IPS-18c (cell line): Measurements from ENCODE around the gene FARS2.

Experiments used
- H3K4me3 ChIP-seq: 2 replicates; pipeline ENCODE4 v1.7.0; 2013; ENCODE audit warnings: low read depth, mild to moderate bottlenecking, low read length, moderate library complexity; ENCODE audit not compliant: insufficient read depth
- H3K9me3 ChIP-seq: one replicate; pipeline ENCODE4 v1.6.1; 2013; ENCODE audit warnings: mild to moderate bottlenecking, low read length, moderate library complexity; ENCODE audit not compliant: control insufficient read depth, insufficient read depth

The FARS2 gene

GRCh38 chr6:5512422-5512821 lies 251.1 kb downstream of the FARS2 start:
- Histone ChIP-seq H3K4me3 (no peak overlapping the region), H3K9me3 (no peaks in the 10 kb centered on the region)

DNA sequence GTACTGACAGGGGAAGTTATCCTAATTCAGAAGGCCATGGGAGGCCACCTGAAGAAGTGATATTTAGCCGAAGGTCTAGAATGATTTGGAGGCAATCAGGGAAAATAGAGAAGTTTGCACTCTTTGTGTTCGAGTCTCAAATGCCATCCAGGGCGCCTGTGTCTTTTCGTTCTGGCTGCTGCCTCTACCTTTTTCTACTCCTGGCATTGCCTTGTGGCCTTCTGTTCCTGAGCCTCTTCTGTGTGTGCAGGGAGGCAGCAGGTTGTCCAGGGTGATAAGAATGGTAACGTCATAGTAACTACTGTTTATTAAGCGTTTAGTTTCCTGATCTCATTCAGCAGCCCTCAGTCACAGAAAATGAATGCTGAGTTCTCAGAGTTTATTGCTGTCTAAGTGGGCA lies 252.1 kb downstream of the FARS2 start:
- Histone ChIP-seq H3K9me3 (no peaks in the 10 kb centered on the region), H3K4me3 (no peak overlapping the region)

DNA sequence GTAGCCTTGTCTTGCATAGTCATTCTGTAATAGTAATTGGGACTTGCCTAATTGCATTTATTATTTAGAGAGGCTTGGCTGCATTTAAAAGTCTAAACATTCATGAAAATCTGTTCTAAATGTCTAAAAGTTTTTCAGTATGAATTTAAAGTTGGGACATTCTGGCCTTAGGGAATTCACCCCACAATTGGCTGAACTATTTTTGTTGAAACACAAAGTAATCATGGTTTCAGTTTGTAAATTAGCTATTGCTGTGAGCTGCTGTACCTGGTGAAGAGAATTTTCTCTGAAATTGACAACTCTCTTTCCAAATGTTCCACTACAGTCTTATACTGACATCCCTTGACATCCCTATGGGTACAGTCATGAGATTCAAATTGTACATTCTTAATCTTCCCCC lies 253.0 kb downstream of the FARS2 start:
- no peak overlapping the region for H3K4me3 ChIP-seq
- no peaks in the 10 kb centered on the region for H3K9me3 ChIP-seq

GRCh38 chr6:5515200-5515599 lies 253.9 kb downstream of the FARS2 start:
- no peak overlapping the region for H3K4me3 ChIP-seq
- H3K9me3 ChIP-seq: no peaks in the 10 kb centered on the region

DNA sequence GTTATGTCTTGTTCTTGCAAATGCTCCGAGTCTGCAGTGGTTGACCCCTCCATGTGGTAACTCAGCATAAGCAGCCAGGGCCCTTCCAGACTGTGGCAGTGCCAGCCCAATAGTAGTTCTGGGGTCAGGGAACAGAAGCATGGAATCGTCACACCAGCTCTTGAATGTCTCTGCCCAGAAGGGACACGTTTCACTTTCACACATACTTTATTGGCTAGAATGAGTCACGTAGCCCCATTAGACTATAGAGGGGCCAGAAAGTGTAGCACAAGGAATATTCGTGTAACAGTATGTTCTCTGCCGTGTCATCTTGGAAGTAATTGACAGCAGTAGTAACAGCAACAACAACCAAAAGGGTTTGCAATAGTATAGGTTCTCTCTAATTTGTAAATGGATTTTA lies 254.7 kb downstream of the FARS2 start:
- Histone ChIP-seq H3K4me3 (no peak overlapping the region), H3K9me3 (no peaks in the 10 kb centered on the region)

GRCh38 chr6:5517796-5518195 lies 256.5 kb downstream of the FARS2 start:
- Histone ChIP-seq H3K9me3 (no peaks in the 10 kb centered on the region), H3K4me3 (no peak overlapping the region)

GRCh38 chr6:5518936-5519491 lies 257.7 kb downstream of the FARS2 start:
- no peaks in the 10 kb centered on the region for H3K9me3 ChIP-seq
- H3K4me3 ChIP-seq: no peak overlapping the region

DNA sequence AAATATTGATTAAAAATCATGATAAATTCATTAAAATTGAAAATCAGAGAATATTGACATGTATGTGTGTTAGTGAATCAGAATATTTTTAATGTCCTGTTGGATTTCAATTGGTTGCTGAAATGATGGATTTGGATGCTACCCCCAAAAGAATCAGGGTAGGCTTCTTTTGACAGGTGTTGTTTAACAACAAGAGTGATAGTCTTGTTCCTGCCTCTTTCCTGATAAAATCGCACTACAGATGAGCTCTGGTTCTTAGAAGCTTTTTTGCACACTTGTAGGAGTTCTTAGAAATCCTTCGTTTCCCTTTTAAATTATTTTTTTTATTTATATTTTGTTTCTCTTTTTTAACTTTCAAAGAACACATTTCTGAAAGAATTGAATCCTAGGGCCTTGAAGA lies 259.5 kb downstream of the FARS2 start:
- Histone ChIP-seq H3K4me3 (no peak overlapping the region), H3K9me3 (no peaks in the 10 kb centered on the region)

DNA sequence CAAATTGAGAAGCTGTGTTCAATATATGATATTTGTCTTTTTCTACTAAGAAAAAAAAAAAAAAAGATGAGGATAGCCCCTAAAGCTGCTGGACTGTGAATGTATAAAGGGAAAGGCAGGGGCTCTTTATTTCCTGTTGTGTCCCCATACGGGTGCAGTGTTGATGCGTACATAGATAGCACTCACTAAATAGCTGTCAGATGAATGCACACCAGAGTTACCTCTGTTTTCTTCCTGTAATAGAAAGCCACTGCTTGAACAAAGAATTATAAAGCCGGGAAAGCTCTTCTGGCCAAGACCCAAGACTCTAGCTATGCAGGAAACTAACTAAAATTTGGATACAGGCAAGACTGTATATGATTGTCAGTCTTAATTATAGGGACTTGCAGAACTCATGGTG lies 260.0 kb downstream of the FARS2 start:
- Histone ChIP-seq H3K4me3 (no peak overlapping the region), H3K9me3 (no peaks in the 10 kb centered on the region)

DNA sequence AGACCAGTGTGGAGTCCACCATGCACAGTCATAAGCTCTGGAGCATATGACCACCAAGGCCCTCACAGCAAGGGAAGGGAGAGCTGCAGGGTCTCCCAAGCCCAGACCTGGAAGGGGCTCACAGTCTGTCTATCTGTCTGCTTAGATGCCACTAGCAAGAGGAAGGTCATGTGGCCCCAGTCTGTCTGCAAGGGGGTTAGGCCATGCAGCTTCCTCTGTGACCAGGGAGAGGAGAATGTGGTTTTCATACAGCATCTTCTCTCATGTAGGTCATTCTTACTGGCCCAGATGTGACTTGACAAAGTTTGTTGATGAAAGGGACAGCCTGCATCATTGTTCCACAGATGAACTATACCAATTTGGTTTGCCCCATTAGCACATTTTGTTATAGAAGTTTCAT lies 260.8 kb downstream of the FARS2 start:
- no peaks in the 10 kb centered on the region for H3K9me3 ChIP-seq
- H3K4me3 ChIP-seq: no peak overlapping the region

DNA sequence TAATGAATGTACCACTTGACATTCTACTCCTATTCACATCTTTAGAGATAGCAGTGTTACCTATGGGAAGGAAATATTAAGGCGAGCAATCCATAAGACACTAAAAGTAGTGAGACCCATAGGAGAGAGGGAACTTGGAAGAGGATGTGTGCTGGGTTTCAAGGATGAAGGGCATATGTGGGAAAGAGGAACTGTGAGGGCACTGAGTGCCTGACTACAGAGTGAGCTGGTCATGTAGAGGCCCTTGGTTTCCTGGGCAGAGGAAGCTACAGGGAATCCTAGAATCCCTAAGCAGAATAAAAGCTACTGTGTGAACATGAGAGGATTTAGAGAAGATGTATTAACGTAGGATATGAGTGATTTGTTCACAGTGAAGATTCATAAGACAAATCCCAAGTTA lies 262.8 kb downstream of the FARS2 start:
- no peaks in the 10 kb centered on the region for H3K9me3 ChIP-seq
- no peak overlapping the region for H3K4me3 ChIP-seq

DNA sequence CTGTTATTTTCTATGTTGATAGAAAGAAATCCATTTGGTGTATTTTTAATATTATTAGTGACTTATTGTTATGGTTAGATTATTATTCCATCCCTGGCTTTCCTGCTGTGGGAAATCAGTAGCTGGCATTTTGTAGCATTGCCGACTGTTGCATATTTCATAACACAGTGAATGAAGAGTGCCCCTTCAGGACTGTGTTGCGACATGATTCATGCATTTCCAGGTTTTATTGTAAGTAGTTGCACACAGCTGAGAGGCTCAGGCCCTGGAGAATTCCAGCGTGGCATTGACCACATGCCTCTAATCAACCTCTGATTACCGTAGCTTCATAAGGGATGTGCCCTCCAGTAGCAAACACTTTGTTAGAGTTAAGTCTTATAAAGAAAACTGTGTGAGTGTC lies 263.9 kb downstream of the FARS2 start:
- H3K4me3 ChIP-seq: no peak overlapping the region
- H3K9me3 ChIP-seq: no peaks in the 10 kb centered on the region

GRCh38 chr6:5529015-5529414 lies 267.7 kb downstream of the FARS2 start:
- no peak overlapping the region for H3K4me3 ChIP-seq

DNA sequence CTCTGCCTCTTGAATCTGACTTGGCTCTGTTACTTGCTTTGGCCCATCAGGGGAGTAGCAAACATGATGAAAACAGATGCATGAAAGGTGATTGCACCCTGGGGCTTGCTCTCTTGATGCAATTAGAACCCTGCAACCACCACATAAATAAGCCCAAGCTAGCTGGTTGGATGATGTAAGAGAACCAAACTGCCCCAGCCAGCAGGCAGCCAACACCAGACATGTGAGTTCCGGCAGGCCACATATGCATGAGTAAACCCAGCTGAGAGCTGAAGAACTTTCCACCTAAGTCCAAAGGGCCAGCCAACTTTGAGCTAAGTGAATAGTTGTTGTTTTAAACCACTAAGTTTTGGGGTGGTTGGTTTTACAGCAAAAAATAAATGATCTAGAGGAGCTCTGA lies 268.4 kb downstream of the FARS2 start:
- no peak overlapping the region for H3K4me3 ChIP-seq
- H3K9me3 ChIP-seq: no peaks in the 10 kb centered on the region

More at GRCh38 chr6:5529015-5529414, 267.7 kb downstream of the FARS2 start:
- H3K9me3 ChIP-seq: no peaks in the 10 kb centered on the region

DNA sequence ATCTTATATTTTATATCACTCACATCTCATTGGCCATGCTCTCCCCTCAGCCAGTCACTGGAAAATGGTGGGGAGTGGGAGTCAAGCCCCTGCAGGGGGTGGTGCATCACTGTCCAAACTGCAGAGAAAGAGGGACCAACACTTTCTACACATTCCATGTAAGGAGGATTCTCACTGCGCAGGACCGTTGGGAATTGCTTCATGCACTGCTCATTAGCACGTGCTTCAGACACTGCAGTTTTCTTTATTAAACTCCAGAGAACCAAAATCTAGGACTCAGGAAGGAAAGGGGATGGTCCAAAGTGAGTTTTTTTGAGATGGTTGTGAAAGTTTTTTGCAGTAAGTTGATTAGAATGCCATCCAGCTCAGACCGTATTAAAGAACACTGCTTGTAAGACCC lies 269.8 kb downstream of the FARS2 start:
- no peak overlapping the region for H3K4me3 ChIP-seq
- no peaks in the 10 kb centered on the region for H3K9me3 ChIP-seq

- no peak overlapping the region for H3K4me3 ChIP-seq
- no peaks in the 10 kb centered on the region for H3K9me3 ChIP-seq
Observed at GRCh38 chr6:5531853-5532375, 270.6 kb downstream of the FARS2 start.

GRCh38 chr6:5532941-5533340 lies 271.6 kb downstream of the FARS2 start:
- no peak overlapping the region for H3K4me3 ChIP-seq
- H3K9me3 ChIP-seq: no peaks in the 10 kb centered on the region

GRCh38 chr6:5534643-5535042 lies 273.3 kb downstream of the FARS2 start:
- Histone ChIP-seq H3K4me3 (no peak overlapping the region), H3K9me3 (no peaks in the 10 kb centered on the region)

GRCh38 chr6:5536644-5537043 lies 275.3 kb downstream of the FARS2 start:
- no peak overlapping the region for H3K4me3 ChIP-seq

More at GRCh38 chr6:5536644-5537043, 275.3 kb downstream of the FARS2 start:
- H3K9me3 ChIP-seq: no peaks in the 10 kb centered on the region
